Measurements from ENCODE around the gene MAP3K4. TPM values are rescaled to one million over a fixed set of nuclear protein-coding genes. Genes with fewer than 3 reads are reported as not detected.

Gene MAP3K4
- total and polyA plus RNA-seq, 10 donors = 11.4 to 65.5 (median 37.0) TPM

DNA sequence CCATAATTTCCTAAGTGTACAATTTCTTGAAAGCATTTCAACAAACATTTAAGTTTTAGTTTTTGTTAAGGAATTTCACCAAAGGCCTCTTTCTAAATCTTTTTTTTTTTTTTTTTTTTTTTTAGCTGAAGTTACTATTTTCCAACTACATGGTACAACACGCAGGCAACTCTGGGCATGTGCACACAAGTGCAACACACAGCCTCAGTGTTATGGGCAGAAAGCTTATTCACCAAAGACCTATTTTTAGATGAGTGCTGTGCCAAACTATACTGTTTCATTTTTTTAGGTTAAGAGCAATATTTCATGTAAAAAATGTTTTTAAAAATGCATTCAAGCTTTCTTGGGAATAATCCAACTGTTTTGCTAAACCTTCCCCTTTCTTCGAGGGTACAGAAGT lies 42.0 kb upstream of the MAP3K4 start:
- no peak overlapping the region for H3K4me3 ChIP-seq
- no peak overlapping the region for H3K27ac ChIP-seq
- DNase-seq = no peak
- H3K4me1 ChIP-seq = no peaks in the 10 kb centered on the region
- peaks cover 0 to 8% (median 0%) of the 10 kb centered on the region in 7 donors for H3K27me3 ChIP-seq (replicated peaks in 1 of 7)
- no peaks in the 10 kb centered on the region for H3K36me3 ChIP-seq
- intact Hi-C loops (cut with DNase I; ENCODE audit: low total_unique reads) = no loop called here
- H3K9me3 ChIP-seq = no peaks in the 10 kb centered on the region
- WGBS, 5 donors = 63 to 83% (median 78%) methylated on average over 2 of the region's 2 CpGs
- TF ChIP-seq, protein P1, sequence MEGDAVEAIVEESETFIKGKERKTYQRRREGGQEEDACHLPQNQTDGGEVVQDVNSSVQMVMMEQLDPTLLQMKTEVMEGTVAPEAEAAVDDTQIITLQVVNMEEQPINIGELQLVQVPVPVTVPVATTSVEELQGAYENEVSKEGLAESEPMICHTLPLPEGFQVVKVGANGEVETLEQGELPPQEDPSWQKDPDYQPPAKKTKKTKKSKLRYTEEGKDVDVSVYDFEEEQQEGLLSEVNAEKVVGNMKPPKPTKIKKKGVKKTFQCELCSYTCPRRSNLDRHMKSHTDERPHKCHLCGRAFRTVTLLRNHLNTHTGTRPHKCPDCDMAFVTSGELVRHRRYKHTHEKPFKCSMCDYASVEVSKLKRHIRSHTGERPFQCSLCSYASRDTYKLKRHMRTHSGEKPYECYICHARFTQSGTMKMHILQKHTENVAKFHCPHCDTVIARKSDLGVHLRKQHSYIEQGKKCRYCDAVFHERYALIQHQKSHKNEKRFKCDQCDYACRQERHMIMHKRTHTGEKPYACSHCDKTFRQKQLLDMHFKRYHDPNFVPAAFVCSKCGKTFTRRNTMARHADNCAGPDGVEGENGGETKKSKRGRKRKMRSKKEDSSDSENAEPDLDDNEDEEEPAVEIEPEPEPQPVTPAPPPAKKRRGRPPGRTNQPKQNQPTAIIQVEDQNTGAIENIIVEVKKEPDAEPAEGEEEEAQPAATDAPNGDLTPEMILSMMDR (IDR thresholded peaks at IDR 0.05 in 8 of 11, conservative IDR thresholded peaks at IDR 0.05 in 3 of 11) = no peak
- TF ChIP-seq POLR2A (IDR thresholded peaks at IDR 0.05) (no peak), POLR2AphosphoS5 (IDR thresholded peaks at IDR 0.05) (no peak)

DNA sequence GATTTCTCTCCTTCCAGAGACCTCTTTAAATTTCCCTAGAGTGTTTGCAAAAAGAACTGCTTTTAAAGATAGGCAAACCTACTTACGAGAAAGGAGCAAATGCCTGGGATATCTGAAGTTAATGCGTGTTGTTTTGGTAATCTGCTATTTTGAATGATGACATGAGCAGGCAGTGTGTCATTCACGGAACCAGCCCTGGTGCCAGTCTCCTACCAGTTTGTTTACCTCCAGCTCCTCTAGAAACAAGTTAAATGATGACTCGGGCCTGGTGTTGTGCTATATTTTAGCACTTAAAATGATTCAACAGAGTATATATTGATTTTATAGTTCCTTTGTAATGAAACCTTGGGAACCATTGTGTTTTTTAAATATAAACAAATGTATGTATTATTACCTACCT lies 41.1 kb upstream of the MAP3K4 start:
- H3K27ac ChIP-seq = no peak overlapping the region
- no peaks in the 10 kb centered on the region for H3K4me1 ChIP-seq
- 45 to 57% (median 51%) methylated on average over 4 of the region's 4 CpGs for WGBS, 5 donors
- H3K9me3 ChIP-seq = no peaks in the 10 kb centered on the region
- H3K36me3 ChIP-seq = no peaks in the 10 kb centered on the region
- intact Hi-C loops (cut with DNase I; ENCODE audit: low total_unique reads) = no loop called here
- H3K27me3 ChIP-seq (replicated peaks in 1 of 7) = peaks cover 0 to 4% (median 0%) of the 10 kb centered on the region in 7 donors
- DNase-seq = no peak
- no peak for TF ChIP-seq POLR2A (IDR thresholded peaks at IDR 0.05)
- no peak for TF ChIP-seq POLR2AphosphoS5 (IDR thresholded peaks at IDR 0.05)
- TF ChIP-seq, protein P1 (IDR thresholded peaks at IDR 0.05 in 8 of 11, conservative IDR thresholded peaks at IDR 0.05 in 3 of 11) = no peak
- H3K4me3 ChIP-seq = no peak overlapping the region

DNA sequence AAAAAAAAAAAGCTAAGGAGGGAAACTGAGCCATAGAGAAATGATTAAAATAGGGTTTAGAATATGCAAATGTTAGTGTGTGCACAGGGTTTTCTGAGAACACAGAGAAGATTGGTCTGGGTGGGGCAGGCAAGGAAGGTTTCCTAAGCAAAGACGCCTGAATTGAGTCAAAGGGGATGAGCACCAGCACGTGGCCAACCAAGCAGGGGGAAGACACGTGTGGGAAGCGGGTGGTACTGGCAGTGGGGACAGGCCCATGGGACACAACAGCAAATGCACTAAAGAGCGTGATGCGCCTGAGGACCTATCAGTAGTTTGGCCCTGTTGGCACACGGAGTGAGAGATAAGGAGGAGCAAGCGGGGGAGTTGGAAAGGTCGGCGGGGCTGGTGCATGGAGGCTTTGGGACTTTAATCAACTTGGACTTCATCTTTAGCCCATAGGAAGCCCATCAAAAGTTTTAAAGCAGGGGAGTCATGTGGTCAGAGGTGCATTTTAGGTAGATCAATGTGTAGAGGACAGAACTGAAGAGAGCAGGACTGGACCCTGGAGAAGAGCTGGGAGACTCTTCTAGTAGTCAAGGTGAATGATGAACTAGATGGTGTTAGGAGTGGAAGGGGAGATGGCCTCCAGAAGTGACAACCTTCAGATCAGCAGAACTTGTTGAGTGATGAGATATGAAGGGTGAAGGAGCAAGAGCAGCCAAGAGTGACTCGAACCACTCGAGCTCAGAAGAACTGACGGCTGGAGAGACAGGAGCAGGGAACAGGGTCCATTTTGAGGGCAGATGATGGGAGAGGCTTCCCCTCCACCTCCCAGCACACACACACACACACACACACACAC lies 40.2 kb upstream of the MAP3K4 start:
- peaks cover 0 to 7% (median 0%) of the 10 kb centered on the region in 7 donors for H3K27me3 ChIP-seq (replicated peaks in 1 of 7)
- DNase-seq = no peak
- H3K4me3 ChIP-seq = no peak overlapping the region
- TF ChIP-seq POLR2AphosphoS5 (IDR thresholded peaks at IDR 0.05) (no peak), POLR2A (IDR thresholded peaks at IDR 0.05) (no peak)
- TF ChIP-seq, protein P1 (IDR thresholded peaks at IDR 0.05 in 8 of 11, conservative IDR thresholded peaks at IDR 0.05 in 3 of 11) = no peak
- H3K27ac ChIP-seq = no peak overlapping the region
- H3K36me3 ChIP-seq = no peaks in the 10 kb centered on the region
- H3K4me1 ChIP-seq = no peaks in the 10 kb centered on the region
- intact Hi-C loops (cut with DNase I; ENCODE audit: low total_unique reads) = no loop called here
- WGBS, 5 donors = 81 to 94% (median 83%) methylated on average over 13 of the region's 13 CpGs
- no peaks in the 10 kb centered on the region for H3K9me3 ChIP-seq

DNA sequence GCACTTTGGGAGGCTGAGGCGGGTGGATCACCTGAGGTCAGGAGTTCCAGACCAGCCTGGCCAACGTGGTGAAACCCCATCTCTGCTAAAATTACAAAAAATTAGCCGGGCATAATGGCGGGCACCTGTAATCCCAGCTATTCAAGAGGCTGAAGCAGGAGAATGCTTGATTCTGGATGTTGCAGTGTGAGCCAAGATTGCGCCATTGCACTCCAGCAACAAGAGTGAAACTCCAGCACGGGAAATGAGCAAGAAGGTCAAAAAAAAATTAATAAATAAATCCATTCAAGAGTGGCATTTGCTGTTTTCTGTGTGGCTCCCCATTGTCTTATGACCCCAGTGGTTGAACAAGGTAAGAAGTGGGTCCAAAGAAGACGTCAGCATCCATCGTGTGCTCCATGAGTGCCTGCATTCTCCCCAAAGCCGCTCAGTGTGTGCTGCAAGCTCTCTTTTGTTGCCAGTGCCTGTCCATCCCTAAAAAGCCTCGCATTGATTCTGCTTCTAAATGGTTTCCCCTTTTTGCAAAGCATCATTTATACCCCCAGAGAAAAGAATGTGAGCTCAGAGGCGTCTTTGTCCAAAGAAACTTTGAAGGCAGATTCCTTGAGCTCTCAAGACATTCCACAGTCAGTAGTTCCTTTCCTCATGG lies 38.8 kb upstream of the MAP3K4 start:
- H3K36me3 ChIP-seq = no peaks in the 10 kb centered on the region
- H3K27me3 ChIP-seq (replicated peaks in 1 of 7) = peaks cover 0 to 12% (median 0%) of the 10 kb centered on the region in 7 donors
- no peak overlapping the region for H3K4me3 ChIP-seq
- H3K27ac ChIP-seq = no peak overlapping the region
- no peaks in the 10 kb centered on the region for H3K9me3 ChIP-seq
- 66 to 77% (median 71%) methylated on average over 11 of the region's 11 CpGs for WGBS, 5 donors
- intact Hi-C loops (cut with DNase I; ENCODE audit: low total_unique reads) = no loop called here
- no peak for DNase-seq
- TF ChIP-seq, protein P1 (IDR thresholded peaks at IDR 0.05 in 8 of 11, conservative IDR thresholded peaks at IDR 0.05 in 3 of 11) = no peak
- TF ChIP-seq POLR2A (IDR thresholded peaks at IDR 0.05) = no peak
- no peak for TF ChIP-seq POLR2AphosphoS5 (IDR thresholded peaks at IDR 0.05)
- H3K4me1 ChIP-seq = no peaks in the 10 kb centered on the region

Measured in spleen (tissue), 11 donors.